H1 (cell line): ENCODE data around the gene LCLAT1. TPM values are rescaled to one million over a fixed set of nuclear protein-coding genes. Genes with fewer than 3 reads are reported as not detected.

Experiments
- CTCF ChIA-PET: fragments of 300-600 bp; sonication (Branson Sonifier 250); formaldehyde crosslinking; loops from one replicate; lab custom pipeline; 2021; ENCODE audit not compliant: partially characterized antibody; lab: Charles Lee
- POLR2A ChIA-PET: fragments of 300-600 bp; sonication (Branson Sonifier 250); formaldehyde crosslinking; loops from one replicate; lab custom pipeline; 2021; ENCODE audit warnings: inconsistent platforms; ENCODE audit not compliant: partially characterized antibody; lab: Charles Lee
- DNase-seq, 2 experiments: peaks; one replicate each; pipeline versions ENCODE4 v3.0.0 to v3.0.0-alpha.2; 2010 to 2022; ENCODE audit warnings: low spot score in 2 of 2, low read depth in 1 of 2, mixed read lengths in 1 of 2
- FAIRE-seq: peaks from 2 replicates; lab custom pipeline; 2011; peaks lifted over from hg19 to GRCh38; lab: Jason Lieb, UNC
- H2AFZ ChIP-seq: 2 replicates; pipeline ENCODE4 v1.8.1; 2012; ENCODE audit warnings: low read length, inconsistent platforms
- H2AK5ac ChIP-seq: 2 replicates; pipeline ENCODE4 v1.6.1; 2013; ENCODE audit warnings: low read depth, low read length
- H2BK120ac ChIP-seq: replicated peaks from 2 replicates; pipeline ENCODE3; 2013; ENCODE audit warnings: low read depth, low read length, inconsistent platforms
- H2BK12ac ChIP-seq: 2 replicates; pipeline ENCODE4 v1.6.1; 2013; ENCODE audit warnings: low read depth, low read length
- H2BK15ac ChIP-seq: 2 replicates; pipeline ENCODE4 v1.6.1; 2013; ENCODE audit warnings: low read length
- H2BK20ac ChIP-seq: 2 replicates; pipeline ENCODE4 v1.6.1; 2013; ENCODE audit warnings: low read length
- H2BK5ac ChIP-seq: 2 replicates; pipeline ENCODE4 v1.6.1; 2013; ENCODE audit warnings: low read depth, low read length
- H3K14ac ChIP-seq: 2 replicates; pipeline ENCODE4 v1.6.1; 2013; ENCODE audit warnings: inconsistent platforms; ENCODE audit not compliant: insufficient read length
- H3K18ac ChIP-seq: 2 replicates; pipeline ENCODE4 v1.6.1; 2013; ENCODE audit warnings: low read length; ENCODE audit errors: extremely low read depth
- H3K23ac ChIP-seq: 2 replicates; pipeline ENCODE4 v1.6.1; 2013; ENCODE audit warnings: inconsistent platforms; ENCODE audit not compliant: insufficient read length
- H3K23me2 ChIP-seq: 2 replicates; pipeline ENCODE4 v1.6.1; 2013; ENCODE audit warnings: low read depth, low read length
- H3K27ac ChIP-seq: 2 replicates; pipeline ENCODE4 v1.6.1; 2011; ENCODE audit warnings: low read depth, low read length, inconsistent platforms
- H3K27me3 ChIP-seq, 4 experiments: replicated peaks in 1 of 4; 1 replicate in 1 of 4; 2 replicates in 3 of 4; pipeline versions ENCODE4 v1.6.1 to v1.8.1; 2011 to 2013; ENCODE audit warnings: low read length in 3 of 4, mild to moderate bottlenecking in 3 of 4, inconsistent platforms in 2 of 4, mixed read lengths in 2 of 4, moderate library complexity in 1 of 4; ENCODE audit not compliant: control insufficient read depth in 3 of 4, insufficient read depth in 3 of 4; ENCODE audit errors: extremely low read depth in 1 of 4
- H3K36me3 ChIP-seq, 4 experiments: 2 replicates each; pipeline versions ENCODE4 v1.6.1 to v1.8.1; 2011 to 2013; ENCODE audit warnings: mild to moderate bottlenecking in 4 of 4, low read length in 3 of 4, moderate library complexity in 2 of 4, control low read depth in 1 of 4, inconsistent platforms in 1 of 4; ENCODE audit not compliant: insufficient read depth in 4 of 4, control insufficient read depth in 2 of 4
- H3K4ac ChIP-seq: replicated peaks from 2 replicates; pipeline ENCODE3; 2013; ENCODE audit warnings: low read length, low read depth, mixed read lengths, inconsistent platforms; ENCODE audit not compliant: insufficient read length
- H3K4me1 ChIP-seq, 4 experiments: replicated peaks in 1 of 4; 1 replicate in 1 of 4; 2 replicates in 3 of 4; pipeline versions ENCODE4 v1.6.1 to v1.8.1; 2011 to 2013; ENCODE audit warnings: low read length in 3 of 4, inconsistent platforms in 2 of 4, mixed read lengths in 1 of 4; ENCODE audit not compliant: insufficient read depth in 4 of 4, control insufficient read depth in 3 of 4
- H3K4me2 ChIP-seq, 2 experiments: 2 replicates each; pipeline versions ENCODE4 v1.6.1 to v1.8.1; 2011 to 2013; ENCODE audit warnings: low read depth in 2 of 2, low read length in 2 of 2, control low read depth in 1 of 2, inconsistent platforms in 1 of 2, mild to moderate bottlenecking in 1 of 2; ENCODE audit not compliant: insufficient read depth in 1 of 2
- H3K4me3 ChIP-seq, 4 experiments: fragments of 200-600, 300-600 bp in 1 of 4; sonication (generic), shearing (Covaris generic), sonication (Bioruptor Twin) in 1 of 4; 2 replicates each; pipeline versions ENCODE4 v1.5.1 to v1.8.1; 2011 to 2016; ENCODE audit warnings: low read length in 4 of 4, low read depth in 3 of 4, control low read depth in 2 of 4, inconsistent platforms in 2 of 4, mild to moderate bottlenecking in 2 of 4, mixed read lengths in 1 of 4, moderate library complexity in 1 of 4; ENCODE audit not compliant: insufficient read depth in 2 of 4; ENCODE audit errors: extremely low read depth in 1 of 4
- H3K56ac ChIP-seq: replicated peaks from 2 replicates; pipeline ENCODE3; 2013; ENCODE audit warnings: low read depth, mild to moderate bottlenecking, mixed read lengths, low read length, inconsistent platforms; ENCODE audit not compliant: insufficient read length
- H3K79me1 ChIP-seq: 2 replicates; pipeline ENCODE4 v1.6.1; 2013; ENCODE audit warnings: low read depth, low read length, control low read depth
- H3K79me2 ChIP-seq, 2 experiments: 2 replicates each; pipeline versions ENCODE4 v1.6.1 to v1.8.1; 2012 to 2013; ENCODE audit warnings: low read length in 2 of 2, mild to moderate bottlenecking in 2 of 2, inconsistent platforms in 1 of 2; ENCODE audit not compliant: insufficient read depth in 2 of 2, control insufficient read depth in 1 of 2
- H3K9ac ChIP-seq, 4 experiments: replicated peaks in 1 of 4; 1 replicate in 1 of 4; 2 replicates in 3 of 4; pipeline versions ENCODE4 v1.6.1 to v1.8.1; 2011 to 2013; ENCODE audit warnings: low read depth in 3 of 4, low read length in 3 of 4, control low read depth in 2 of 4, mild to moderate bottlenecking in 2 of 4, moderate library complexity in 2 of 4, inconsistent platforms in 1 of 4; ENCODE audit errors: extremely low read depth in 1 of 4
- H3K9me3 ChIP-seq, 2 experiments: 2 replicates each; pipeline versions ENCODE4 v1.6.1 to v1.8.1; 2012 to 2013; ENCODE audit warnings: mild to moderate bottlenecking in 2 of 2, moderate library complexity in 2 of 2, control low read depth in 1 of 2, inconsistent platforms in 1 of 2, low read depth in 1 of 2, low read length in 1 of 2, mixed read lengths in 1 of 2; ENCODE audit not compliant: insufficient read depth in 2 of 2
- H4K20me1 ChIP-seq, 2 experiments: replicated peaks in 1 of 2; 2 replicates each; pipeline versions ENCODE3 to v1.8.1; 2011 to 2013; ENCODE audit warnings: inconsistent platforms in 2 of 2, low read length in 2 of 2, mild to moderate bottlenecking in 1 of 2; ENCODE audit not compliant: insufficient read depth in 2 of 2, control insufficient read depth in 1 of 2
- H4K5ac ChIP-seq: 2 replicates; pipeline ENCODE4 v1.6.1; 2013; ENCODE audit warnings: low read length, low read depth, mixed read lengths, inconsistent platforms; ENCODE audit not compliant: insufficient read length
- H4K8ac ChIP-seq: 2 replicates; pipeline ENCODE4 v1.8.0; 2013; ENCODE audit warnings: mild to moderate bottlenecking, moderate library complexity, low read length, inconsistent platforms; ENCODE audit not compliant: insufficient read depth; ENCODE audit errors: extremely low read depth
- H4K91ac ChIP-seq: replicated peaks from 2 replicates; pipeline ENCODE3; 2013; ENCODE audit warnings: low read length, mixed read lengths, inconsistent platforms; ENCODE audit not compliant: insufficient read length
- ASH2L ChIP-seq: fragments of 200-600, 300-600 bp; sonication (generic); IDR thresholded peaks from one replicate; pipeline ENCODE4 v1.7.1; 2017; ENCODE audit warnings: low read length
- BRCA1 ChIP-seq: IDR thresholded peaks from 2 replicates; pipeline ENCODE4 v1.6.1; 2012; ENCODE audit warnings: low read depth, low read length, improper control_type of control experiment
- CBX5 ChIP-seq: fragments of 300-800, 300-1000 bp; sonication (generic); IDR thresholded peaks from 2 replicates; pipeline ENCODE4 v1.7.1; 2016; ENCODE audit warnings: antibody characterized with exemption, low read length, low read depth
- CHD2 ChIP-seq: IDR thresholded peaks from 2 replicates; pipeline ENCODE4 v1.6.1; 2012; ENCODE audit warnings: low read length, improper control_type of control experiment
- GTF2F1 ChIP-seq: IDR thresholded peaks from 2 replicates; pipeline ENCODE4 v1.6.1; 2012; ENCODE audit warnings: low read depth, low read length, improper control_type of control experiment, borderline replicate concordance
- HDAC2 ChIP-seq, 2 experiments: fragments of 300-600 bp in 1 of 2; sonication (generic) in 1 of 2; IDR thresholded peaks; 2 replicates each; pipeline ENCODE4 v1.6.1; 2011 to 2012; ENCODE audit warnings: low read depth in 2 of 2, low read length in 2 of 2, mild to moderate bottlenecking in 2 of 2, moderate library complexity in 2 of 2, borderline replicate concordance in 1 of 2, inconsistent platforms in 1 of 2
- HDAC6 ChIP-seq: IDR thresholded peaks from one replicate; pipeline ENCODE4 v1.7.1; 2012; ENCODE audit warnings: low read depth, mild to moderate bottlenecking, inconsistent platforms, low read length, moderate library complexity
- KDM4A ChIP-seq: IDR thresholded peaks from one replicate; pipeline ENCODE4 v1.7.1; 2012; ENCODE audit warnings: low read depth, mild to moderate bottlenecking, moderate library complexity, low read length, inconsistent platforms; ENCODE audit not compliant: severe bottlenecking
- SP4 ChIP-seq: IDR thresholded peaks from 2 replicates; pipeline ENCODE4 v1.6.1; 2012; ENCODE audit warnings: low read length, inconsistent platforms
- SUZ12 ChIP-seq: fragments of 200-600 bp; sonication (generic); IDR thresholded peaks from 2 replicates; pipeline ENCODE4 v1.6.1; 2012; ENCODE audit warnings: mild to moderate bottlenecking, inconsistent platforms, low read length, moderate library complexity, mixed read lengths
- TAF7 ChIP-seq: optimal IDR thresholded peaks from 2 replicates; pipeline ENCODE3; 2011; ENCODE audit warnings: low read depth, mild to moderate bottlenecking, inconsistent platforms, low read length, moderate library complexity, borderline replicate concordance
- ZNF274 ChIP-seq: IDR thresholded peaks from 2 replicates; pipeline ENCODE4 v1.7.0; 2012; ENCODE audit warnings: low read length, borderline replicate concordance; ENCODE audit errors: extremely low read depth
- WGBS, 2 experiments: shearing (Covaris generic) in 1 of 2; methylation state at CpG; one replicate each; pipeline versions ENCODE4 v1.1.6 to v1.1.7; 2013 to 2015; ENCODE audit warnings: low lambda C conversion rate in 2 of 2, mixed read lengths in 2 of 2, inconsistent platforms in 1 of 2, low coverage in 1 of 2, missing lambda C conversion rate in 1 of 2; ENCODE audit not compliant: insufficient replicate concordance in 2 of 2, insufficient coverage in 1 of 2, insufficient read length in 1 of 2; ENCODE audit errors: extremely low coverage in 1 of 2, missing lambda C conversion rate in 1 of 2; 5-methylcytosine and 5-hydroxymethylcytosine counted together
- polyA plus RNA-seq, 7 experiments: library from polyadenylated mRNA; depleted of rRNA in 3 of 7; stranded (reverse) in 5 of 7; unstranded in 2 of 7; fragments of >200 nt in 5 of 7; fragments of 200-250 nt in 2 of 7; gene quantifications; 1 replicate in 5 of 7; 2 replicates in 1 of 7; 4 replicates in 1 of 7; pipeline versions ENCODE4 v1.2.1 to v1.2.3, GENCODE V29; 2011 to 2013; ENCODE audit warnings: missing spikeins in 2 of 7, mixed read lengths in 2 of 7
- total RNA-seq: library from RNA; stranded (reverse); fragmentation: NEBNext Ultra II Directional; extraction: Animal tissue kit (Norgen Biotek cat#: 25700); gene quantifications from 2 replicates; pipeline ENCODE4 v1.2.1, GENCODE V29; 2021

The LCLAT1 gene
- total and polyA plus RNA-seq, 2 of the 8 experiments (the other 6 are each of a cell fraction or from before 2014, with no cell fraction given) = 7.6 to 22.0 TPM

GRCh38 chr2:30689496-30690125 lies 242.6 kb downstream of the LCLAT1 start:
- Histone ChIP-seq H3K4ac (no peak overlapping the region), H2BK5ac (no peak overlapping the region), H3K27me3 (no peaks in the 10 kb centered on the region), H3K9me3 (no peaks in the 10 kb centered on the region), H4K8ac (no peak overlapping the region), H3K79me2 (no peaks in the 10 kb centered on the region), H2BK120ac (no peak overlapping the region), H3K4me3 (no peak overlapping the region), H3K36me3 (no peaks in the 10 kb centered on the region), H2BK20ac (no peak overlapping the region), H4K91ac (no peak overlapping the region), H2AFZ (no peak overlapping the region), H3K23me2 (no peaks in the 10 kb centered on the region), H3K14ac (no peak overlapping the region), H3K23ac (no peak overlapping the region), H3K18ac (no peak overlapping the region), H3K4me1 (no peaks in the 10 kb centered on the region), H2AK5ac (no peak overlapping the region), H3K79me1 (no peaks in the 10 kb centered on the region), H3K27ac (no peak overlapping the region), H3K9ac (no peak overlapping the region), H2BK15ac (no peak overlapping the region), H2BK12ac (no peak overlapping the region), H4K5ac (no peak overlapping the region), H4K20me1 (no peaks in the 10 kb centered on the region), H3K4me2 (no peak overlapping the region), H3K56ac (no peak overlapping the region)
- WGBS, 2 experiments = 83% methylated on average over 6 of the region's 6 CpGs; no CpG with 5 or more reads in 1 of the 2 experiments
- TF ChIP-seq HDAC2 (IDR thresholded peaks at IDR 0.05; ENCODE audit: borderline replicate concordance in 1 of 2, low read depth in 2 of 2, low read length in 2 of 2) (no peak), ASH2L (no peak), CBX5 (no peak), SUZ12 (no peak), BRCA1 (no peak), HDAC6 (no peak), CHD2 (no peak), GTF2F1 (no peak), TAF7 (no peak), ZNF274 (no peak), SP4 (no peak), KDM4A (no peak)
- ChIA-PET POLR2A (no interaction called here), CTCF (interaction anchor here (1.0 to 13.9 kb wide), 5 partner anchors 7 to 453 kb away, joined by 3 to 217 read pairs (median 3); no protein-coding TSS in a partner anchor)
- DNase-seq (peak in 1 of 2 experiments; percentile 29), FAIRE-seq (no peak)
